ENCODE data around the gene KLHL40.

DNA sequence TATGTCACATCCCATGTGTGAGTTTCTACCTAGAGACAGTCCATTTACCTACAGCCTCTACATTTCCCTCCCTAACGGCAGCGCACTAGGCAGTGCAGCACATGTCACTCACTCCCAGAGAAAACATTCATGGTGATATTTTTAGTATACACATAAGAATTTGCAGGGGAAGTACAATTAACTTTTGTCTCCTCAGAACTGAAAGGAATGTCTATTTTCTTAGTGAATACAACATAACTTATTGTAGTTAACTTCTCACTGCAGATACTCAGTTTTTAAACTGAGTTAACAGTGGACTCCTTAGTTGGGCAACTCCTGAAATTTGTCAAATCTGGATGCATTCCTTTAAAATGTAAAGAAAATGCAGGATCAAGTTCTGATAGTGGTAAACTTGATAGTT is 36.3 kb upstream of the KLHL40 start:
- TF ChIP-seq EZH2 (IDR thresholded peaks at IDR 0.05) (no peak), POLR2AphosphoS5 (IDR thresholded peaks at IDR 0.05; ENCODE audit: borderline replicate concordance, low read depth, low read length) (no peak), FOXP2 (optimal IDR thresholded peaks at IDR 0.05; ENCODE audit: control extremely low read depth, extremely low read length, insufficient read depth) (no peak)
